K562 (cell line): Measurements from ENCODE around the gene SLC10A1. TPM values are rescaled to one million over a fixed set of nuclear protein-coding genes. Genes with fewer than 3 reads are reported as not detected.
A peak's percentile ranks its signal among the peaks of the same experiment; 100 is the strongest.

Experiments
- ATAC-seq: fragments of 200-7000 bp; cut with Tn5 transposase; 3 replicates; pipeline ENCODE4 v1.9.1; 2020; ENCODE audit warnings: moderate library complexity
- BruUV-seq: library from RNA; stranded (reverse); fragments of 400-500 nt; replicated peaks from 2 replicates; lab custom pipeline; 2021; lab: Mats Ljungman, UMichigan
- CTCF ChIA-PET: fragments of 300-600 bp; formaldehyde crosslinking; extraction: SDS; loops from one replicate; lab custom pipeline; 2021; ENCODE audit warnings: low intra/inter-chr PET ratio; lab: Yijun Ruan, JAX
- POLR2A ChIA-PET: fragments of 300-600, 350-650 bp; sonication (Branson Sonifier 250); formaldehyde crosslinking; extraction: SDS; loops from one replicate; lab custom pipeline; 2021; ENCODE audit warnings: antibody characterized with exemption, inconsistent platforms; lab: Yijun Ruan, JAX
- DNase-seq, 4 experiments: peaks; one replicate each; pipeline versions ENCODE4 v3.0.0 to v3.0.0-alpha.2; 2011 to 2018; ENCODE audit warnings: low spot score in 3 of 4, mixed read lengths in 3 of 4; ENCODE audit errors: extremely low read depth in 1 of 4
- FAIRE-seq: peaks from 2 replicates; lab custom pipeline; 2011; peaks lifted over from hg19 to GRCh38; lab: Jason Lieb, UNC
- H2AFZ ChIP-seq: 2 replicates; pipeline ENCODE4 v1.6.0; 2011; ENCODE audit warnings: low read depth, low read length, control low read depth, inconsistent platforms
- H3K27ac ChIP-seq: fragments of 200-600 bp; 3 replicates; pipeline ENCODE4 v1.8.0; 2011; ENCODE audit warnings: low read depth, mild to moderate bottlenecking, control low read depth, inconsistent platforms, low read length, moderate library complexity, mixed read lengths; ENCODE audit errors: extremely low read depth
- H3K27me3 ChIP-seq, 2 experiments: fragments of 300-600 bp in 1 of 2; 2 replicates in 1 of 2; 3 replicates in 1 of 2; pipeline versions ENCODE4 v1.6.0 to v1.8.0; 2011; ENCODE audit warnings: inconsistent platforms in 2 of 2, low read length in 2 of 2, mild to moderate bottlenecking in 1 of 2, mixed read lengths in 1 of 2, moderate library complexity in 1 of 2; ENCODE audit not compliant: control insufficient read depth in 2 of 2, insufficient read depth in 2 of 2
- H3K36me3 ChIP-seq: fragments of 300-600 bp; 3 replicates; pipeline ENCODE4 v1.8.0; 2011; ENCODE audit warnings: mild to moderate bottlenecking, low read length, inconsistent platforms; ENCODE audit not compliant: control insufficient read depth, insufficient read depth
- H3K4me1 ChIP-seq, 2 experiments: fragments of 200-600 bp in 1 of 2; replicated peaks in 1 of 2; 2 replicates in 1 of 2; 3 replicates in 1 of 2; pipeline versions ENCODE4 v1.5.1 to v1.8.0; 2011; ENCODE audit warnings: inconsistent platforms in 2 of 2, low read length in 2 of 2, mild to moderate bottlenecking in 1 of 2, mixed read lengths in 1 of 2, moderate library complexity in 1 of 2; ENCODE audit not compliant: control insufficient read depth in 2 of 2, insufficient read depth in 2 of 2
- H3K4me2 ChIP-seq: 2 replicates; pipeline ENCODE4 v1.6.1; 2011; ENCODE audit warnings: low read length, control low read depth, inconsistent platforms, mixed read lengths; ENCODE audit not compliant: insufficient read depth
- H3K4me3 ChIP-seq: fragments of 200-600 bp; sonication (generic), shearing (Covaris generic); 2 replicates; pipeline ENCODE4 v1.5.1; 2016; ENCODE audit warnings: control low read depth, inconsistent platforms
- H3K79me2 ChIP-seq: fragments of 200-600 bp; 3 replicates; pipeline ENCODE4 v1.8.0; 2011; ENCODE audit warnings: low read length, inconsistent platforms; ENCODE audit not compliant: control insufficient read depth, insufficient read depth
- H3K9ac ChIP-seq, 2 experiments: 2 replicates each; pipeline versions ENCODE4 v1.6.0 to v1.6.1; 2011; ENCODE audit warnings: low read depth in 2 of 2, low read length in 2 of 2, control low read depth in 1 of 2, inconsistent platforms in 1 of 2, mild to moderate bottlenecking in 1 of 2, mixed read lengths in 1 of 2; ENCODE audit not compliant: insufficient read depth in 1 of 2
- H3K9me1 ChIP-seq: one replicate; pipeline ENCODE4 v1.6.0; 2011; ENCODE audit warnings: inconsistent platforms, mild to moderate bottlenecking, low read length, moderate library complexity; ENCODE audit not compliant: control insufficient read depth, insufficient read depth
- H3K9me3 ChIP-seq: replicated peaks from 2 replicates; pipeline ENCODE4 v1.5.1; 2011; ENCODE audit warnings: low read depth, low read length, inconsistent platforms; ENCODE audit not compliant: control insufficient read depth, insufficient read depth
- H4K20me1 ChIP-seq: replicated peaks from 2 replicates; pipeline ENCODE4 v1.6.1; 2011; ENCODE audit warnings: low read length, inconsistent platforms, mixed read lengths; ENCODE audit not compliant: control insufficient read depth, insufficient read depth
- HDAC3 ChIP-seq: fragments of 450-650 bp; IDR thresholded peaks from 2 replicates; pipeline ENCODE4 v1.6.1; 2018; ENCODE audit warnings: borderline replicate concordance, mild to moderate bottlenecking, moderate library complexity; ENCODE audit not compliant: partially characterized antibody
- HDAC6 ChIP-seq: IDR thresholded peaks from 2 replicates; pipeline ENCODE4 v1.6.1; 2012; ENCODE audit warnings: low read depth, mild to moderate bottlenecking, control low read depth, inconsistent platforms, low read length, moderate library complexity
- HMBOX1 ChIP-seq: sonication (generic); IDR thresholded peaks from 2 replicates; pipeline ENCODE4 v1.6.1; 2016
- MBD1 ChIP-seq: fragments of 250-450 bp; sonication (Bioruptor Pico); IDR thresholded peaks from 2 replicates; pipeline ENCODE4 v1.8.0; 2022; ENCODE audit warnings: inconsistent platforms
- NR2C1 ChIP-seq, 2 experiments: fragments of 450-650 bp; IDR thresholded peaks; 2 replicates each; pipeline ENCODE4 v1.6.1; 2017; ENCODE audit warnings: mild to moderate bottlenecking in 2 of 2, antibody characterized with exemption in 1 of 2, inconsistent platforms in 1 of 2, missing compliant biosample characterization in 1 of 2, missing genetic modification characterization in 1 of 2
- SMARCC2 ChIP-seq: fragments of 450-650 bp; IDR thresholded peaks from 2 replicates; pipeline ENCODE4 v1.6.1; 2017; ENCODE audit warnings: antibody characterized with exemption, moderate library complexity, mild to moderate bottlenecking, low read depth
- TOE1 ChIP-seq, 2 experiments: fragments of 450-650 bp in 1 of 2; sonication (generic) in 1 of 2; formaldehyde crosslinking in 1 of 2; IDR thresholded peaks; 2 replicates each; pipeline versions ENCODE4 v1.7.1 to v1.8.0; 2016 to 2022; ENCODE audit warnings: borderline replicate concordance in 2 of 2, mild to moderate bottlenecking in 2 of 2, antibody characterized with exemption in 1 of 2, inconsistent platforms in 1 of 2, low read depth in 1 of 2, missing genetic modification reagents in 1 of 2, moderate library complexity in 1 of 2
- ZNF3 ChIP-seq: fragments of 250-450 bp; sonication (Bioruptor Pico); IDR thresholded peaks from 2 replicates; pipeline ENCODE4 v1.5.0; 2021; ENCODE audit warnings: mild to moderate bottlenecking, moderate library complexity
- WGBS: fragments of 100-300 bp; shearing (Covaris generic); methylation state at CpG from one replicate; pipeline ENCODE4 v1.1.6; 2016; ENCODE audit warnings: low coverage, mixed read lengths; ENCODE audit not compliant: insufficient coverage; ENCODE audit errors: missing lambda C conversion rate; 5-methylcytosine and 5-hydroxymethylcytosine counted together
- in situ Hi-C: fragments of 300-500 bp; cut with MboI; formaldehyde crosslinking; loops from 4 replicates; pipeline ENCODE4 v1.15.0; 2018; ENCODE audit warnings: inconsistent platforms, mixed read lengths
- intact Hi-C: fragments of 100-400 bp; cut with micrococcal nuclease; formaldehyde crosslinking; loops from 2 replicates; pipeline ENCODE4 v1.14.2; 2022
- polyA plus RNA-seq, 8 experiments: library from polyadenylated mRNA; depleted of rRNA in 4 of 8; stranded (reverse) in 5 of 8; unstranded in 3 of 8; fragments of >200 nt; fragmentation: Nextera tagmentation in 2 of 8; fragmentation: Illumina TruSeq in 1 of 8; extraction: Ambion mirVana in 2 of 8; extraction: Trizol in 1 of 8; gene quantifications; 2 replicates each; pipeline versions ENCODE4 v1.2.1 to v1.2.3, GENCODE V29; 2011 to 2014; ENCODE audit warnings: inconsistent platforms in 1 of 8, missing spikeins in 1 of 8
- total RNA-seq, 7 experiments: library from RNA; depleted of rRNA in 6 of 7; stranded (reverse); fragments of >200 nt in 6 of 7; fragmentation: Illumina TruSeq in 2 of 7; extraction: Trizol in 2 of 7; gene quantifications; 2 replicates each; pipeline versions ENCODE4 v1.2.1 to v1.2.3, GENCODE V29; 2011 to 2021; ENCODE audit warnings: low replicate concordance in 1 of 7

The SLC10A1 gene
- total and polyA plus RNA-seq, 9 of the 15 experiments (the other 6 are each of a cell fraction or from before 2014, with no cell fraction given): not detected

- TF ChIP-seq TOE1 (IDR thresholded peaks at IDR 0.05; ENCODE audit: borderline replicate concordance) (no peak), TOE1 (CRISPR knock-in tag; IDR thresholded peaks at IDR 0.05; ENCODE audit: borderline replicate concordance, low read depth) (no peak), MBD1 (no peak), NR2C1 (IDR thresholded peaks at IDR 0.05) (no peak), NR2C1 (tag; IDR thresholded peaks at IDR 0.05) (no peak), HDAC6 (no peak), HDAC3 (no peak)
Observed at GRCh38 chr14:69750495-69750894, 46.5 kb downstream of the SLC10A1 start (continued).

- FAIRE-seq (peak; percentile 40), DNase-seq (no peak), ATAC-seq (peak; percentile 57)
- no peaks in the 10 kb centered on the region for H3K27me3 ChIP-seq
- H3K4me3 ChIP-seq: no peak overlapping the region
- H3K27ac ChIP-seq: no peak overlapping the region
- H3K79me2 ChIP-seq: no peaks in the 10 kb centered on the region
- intact Hi-C loops (no loop called here), in situ Hi-C loops (no loop called here)
- BruUV-seq: no TSS peak
- no peaks in the 10 kb centered on the region for H3K36me3 ChIP-seq
- ChIA-PET POLR2A (interaction anchor here (0.5 to 2.5 kb wide), 4 partner anchors 12 to 29 kb away, joined by 3 to 12 read pairs (median 4); partner anchors contain the start of gene SRSF5), CTCF (no interaction called here)
- no peak overlapping the region for H3K9ac ChIP-seq
- 20% methylated on average over 1 of the region's 1 CpG for WGBS
- H3K9me1 ChIP-seq: no peaks in the 10 kb centered on the region
- TF ChIP-seq SMARCC2: no peak
- peak; percentile 67 for TF ChIP-seq HMBOX1
- TF ChIP-seq ZNF3 (CRISPR knock-in tag): no peak
- H3K4me1 ChIP-seq: peaks cover 0 to 14% of the 10 kb centered on the region in 2 experiments; a peak in 3 of 5 replicates
- H3K9me3 ChIP-seq: no peaks in the 10 kb centered on the region
- no peaks in the 10 kb centered on the region for H4K20me1 ChIP-seq
- H3K4me2 ChIP-seq: peak overlapping the region; percentile 21; the same call in 1 of the 2 replicates
- H2AFZ ChIP-seq: peak overlapping the region; percentile 88
Observed at GRCh38 chr14:69749956-69750355, 47.1 kb downstream of the SLC10A1 start.
